HL-60 (cell line): ENCODE results near the gene THRB.

ENCODE experiments used
- DNase-seq, 2 experiments: peaks; one replicate each; pipeline ENCODE4 v3.0.0-alpha.2; 2010 to 2020; ENCODE audit warnings: low read depth in 1 of 2, low spot score in 1 of 2
- H3K27ac ChIP-seq: fragments of 250-450 bp; sonication (Bioruptor Pico); replicated peaks from 2 replicates; pipeline ENCODE4 v1.5.1; 2020; ENCODE audit warnings: mild to moderate bottlenecking, moderate library complexity
- H3K27me3 ChIP-seq: fragments of 250-450 bp; sonication (Bioruptor Pico); 2 replicates; pipeline ENCODE4 v1.5.1; 2021; ENCODE audit warnings: mild to moderate bottlenecking, moderate library complexity; ENCODE audit not compliant: insufficient read depth, poor library complexity, severe bottlenecking
- H3K4me3 ChIP-seq: replicated peaks from 2 replicates; pipeline ENCODE4 v1.5.1; 2011; ENCODE audit warnings: mild to moderate bottlenecking, control low read depth, low read length; ENCODE audit not compliant: insufficient read depth
- GABPA ChIP-seq: IDR thresholded peaks from 2 replicates; pipeline ENCODE4 v1.6.1; 2012; ENCODE audit warnings: low read depth
- POLR2AphosphoS5 ChIP-seq: IDR thresholded peaks from 2 replicates; pipeline ENCODE4 v1.6.1; 2012; ENCODE audit warnings: low read depth
- SPI1 ChIP-seq: IDR thresholded peaks from 2 replicates; pipeline ENCODE4 v1.6.1; 2012; ENCODE audit warnings: low read depth, mild to moderate bottlenecking, borderline replicate concordance
- TF ChIP-seq, protein P1 (sequence below): IDR thresholded peaks from one replicate; pipeline ENCODE4 v1.5.1; 2011; ENCODE audit warnings: low read length, control low read depth, inconsistent platforms; ENCODE audit not compliant: insufficient read depth
- TF ChIP-seq, protein P2 (sequence below): IDR thresholded peaks from 2 replicates; pipeline ENCODE4 v1.6.1; 2012; ENCODE audit warnings: low read depth; ENCODE audit not compliant: insufficient replicate concordance

THRB gene

DNA sequence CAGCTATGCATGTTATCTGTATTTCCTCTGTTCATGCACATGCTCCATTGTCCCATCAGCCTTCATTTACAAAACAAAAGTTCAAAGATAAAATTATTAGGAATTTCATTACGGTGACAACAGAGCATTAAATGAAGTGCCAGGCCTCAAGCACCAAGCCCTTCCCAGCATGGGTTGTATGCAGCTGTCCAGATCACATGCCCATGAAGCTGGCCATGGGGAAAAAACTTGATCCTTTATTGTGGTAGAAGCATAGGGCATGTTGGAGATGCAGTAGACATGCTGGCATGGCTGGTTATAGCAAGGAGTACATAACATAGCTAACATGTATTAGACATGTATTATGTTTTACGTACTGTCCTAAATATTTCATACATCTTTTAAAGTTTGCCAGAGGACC lies 4.1 kb upstream of the THRB start:
- no peak overlapping the region for H3K4me3 ChIP-seq
- H3K27me3 ChIP-seq: peaks cover 29% of the 10 kb centered on the region
- TF ChIP-seq, protein P1, sequence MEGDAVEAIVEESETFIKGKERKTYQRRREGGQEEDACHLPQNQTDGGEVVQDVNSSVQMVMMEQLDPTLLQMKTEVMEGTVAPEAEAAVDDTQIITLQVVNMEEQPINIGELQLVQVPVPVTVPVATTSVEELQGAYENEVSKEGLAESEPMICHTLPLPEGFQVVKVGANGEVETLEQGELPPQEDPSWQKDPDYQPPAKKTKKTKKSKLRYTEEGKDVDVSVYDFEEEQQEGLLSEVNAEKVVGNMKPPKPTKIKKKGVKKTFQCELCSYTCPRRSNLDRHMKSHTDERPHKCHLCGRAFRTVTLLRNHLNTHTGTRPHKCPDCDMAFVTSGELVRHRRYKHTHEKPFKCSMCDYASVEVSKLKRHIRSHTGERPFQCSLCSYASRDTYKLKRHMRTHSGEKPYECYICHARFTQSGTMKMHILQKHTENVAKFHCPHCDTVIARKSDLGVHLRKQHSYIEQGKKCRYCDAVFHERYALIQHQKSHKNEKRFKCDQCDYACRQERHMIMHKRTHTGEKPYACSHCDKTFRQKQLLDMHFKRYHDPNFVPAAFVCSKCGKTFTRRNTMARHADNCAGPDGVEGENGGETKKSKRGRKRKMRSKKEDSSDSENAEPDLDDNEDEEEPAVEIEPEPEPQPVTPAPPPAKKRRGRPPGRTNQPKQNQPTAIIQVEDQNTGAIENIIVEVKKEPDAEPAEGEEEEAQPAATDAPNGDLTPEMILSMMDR: no peak
- no peak for DNase-seq
- H3K27ac ChIP-seq: no peak overlapping the region

DNA sequence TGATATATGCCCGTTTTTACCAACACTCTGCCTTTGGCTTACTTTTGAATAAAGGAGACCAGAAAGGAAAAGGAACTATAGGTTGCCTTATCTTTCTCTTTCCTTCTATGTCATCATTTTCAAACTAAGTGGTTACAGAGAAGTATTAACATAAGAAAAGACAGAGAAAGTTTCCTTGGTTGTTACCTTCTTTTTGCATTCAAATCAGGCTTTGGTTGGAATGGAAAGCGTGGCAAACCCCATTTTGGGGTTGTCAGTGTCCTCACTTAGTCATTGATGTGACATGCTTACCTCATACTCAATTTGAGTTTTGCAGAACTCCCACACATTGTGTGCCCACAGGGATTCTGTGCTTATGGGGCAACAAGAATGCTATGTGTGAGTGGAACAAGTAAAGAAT lies 3.7 kb upstream of the THRB start:
- no peak for DNase-seq
- H3K4me3 ChIP-seq: no peak overlapping the region
- no peak overlapping the region for H3K27ac ChIP-seq
- H3K27me3 ChIP-seq: peaks cover 33% of the 10 kb centered on the region
- TF ChIP-seq, protein P2, sequence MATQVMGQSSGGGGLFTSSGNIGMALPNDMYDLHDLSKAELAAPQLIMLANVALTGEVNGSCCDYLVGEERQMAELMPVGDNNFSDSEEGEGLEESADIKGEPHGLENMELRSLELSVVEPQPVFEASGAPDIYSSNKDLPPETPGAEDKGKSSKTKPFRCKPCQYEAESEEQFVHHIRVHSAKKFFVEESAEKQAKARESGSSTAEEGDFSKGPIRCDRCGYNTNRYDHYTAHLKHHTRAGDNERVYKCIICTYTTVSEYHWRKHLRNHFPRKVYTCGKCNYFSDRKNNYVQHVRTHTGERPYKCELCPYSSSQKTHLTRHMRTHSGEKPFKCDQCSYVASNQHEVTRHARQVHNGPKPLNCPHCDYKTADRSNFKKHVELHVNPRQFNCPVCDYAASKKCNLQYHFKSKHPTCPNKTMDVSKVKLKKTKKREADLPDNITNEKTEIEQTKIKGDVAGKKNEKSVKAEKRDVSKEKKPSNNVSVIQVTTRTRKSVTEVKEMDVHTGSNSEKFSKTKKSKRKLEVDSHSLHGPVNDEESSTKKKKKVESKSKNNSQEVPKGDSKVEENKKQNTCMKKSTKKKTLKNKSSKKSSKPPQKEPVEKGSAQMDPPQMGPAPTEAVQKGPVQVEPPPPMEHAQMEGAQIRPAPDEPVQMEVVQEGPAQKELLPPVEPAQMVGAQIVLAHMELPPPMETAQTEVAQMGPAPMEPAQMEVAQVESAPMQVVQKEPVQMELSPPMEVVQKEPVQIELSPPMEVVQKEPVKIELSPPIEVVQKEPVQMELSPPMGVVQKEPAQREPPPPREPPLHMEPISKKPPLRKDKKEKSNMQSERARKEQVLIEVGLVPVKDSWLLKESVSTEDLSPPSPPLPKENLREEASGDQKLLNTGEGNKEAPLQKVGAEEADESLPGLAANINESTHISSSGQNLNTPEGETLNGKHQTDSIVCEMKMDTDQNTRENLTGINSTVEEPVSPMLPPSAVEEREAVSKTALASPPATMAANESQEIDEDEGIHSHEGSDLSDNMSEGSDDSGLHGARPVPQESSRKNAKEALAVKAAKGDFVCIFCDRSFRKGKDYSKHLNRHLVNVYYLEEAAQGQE: no peak
- TF ChIP-seq GABPA: no peak
- TF ChIP-seq, protein P1: no peak
- no peak for TF ChIP-seq SPI1
- TF ChIP-seq POLR2AphosphoS5: no peak

- DNase-seq: no peak
- TF ChIP-seq SPI1 (no peak), POLR2AphosphoS5 (no peak), GABPA (no peak)
- TF ChIP-seq, protein P2: no peak
- TF ChIP-seq, protein P1: no peak
- no peak overlapping the region for H3K27ac ChIP-seq
- H3K27me3 ChIP-seq: peaks cover 38% of the 10 kb centered on the region
- no peak overlapping the region for H3K4me3 ChIP-seq
Measured at GRCh38 chr3:24497942-24498341, 3.3 kb upstream of the THRB start.

DNA sequence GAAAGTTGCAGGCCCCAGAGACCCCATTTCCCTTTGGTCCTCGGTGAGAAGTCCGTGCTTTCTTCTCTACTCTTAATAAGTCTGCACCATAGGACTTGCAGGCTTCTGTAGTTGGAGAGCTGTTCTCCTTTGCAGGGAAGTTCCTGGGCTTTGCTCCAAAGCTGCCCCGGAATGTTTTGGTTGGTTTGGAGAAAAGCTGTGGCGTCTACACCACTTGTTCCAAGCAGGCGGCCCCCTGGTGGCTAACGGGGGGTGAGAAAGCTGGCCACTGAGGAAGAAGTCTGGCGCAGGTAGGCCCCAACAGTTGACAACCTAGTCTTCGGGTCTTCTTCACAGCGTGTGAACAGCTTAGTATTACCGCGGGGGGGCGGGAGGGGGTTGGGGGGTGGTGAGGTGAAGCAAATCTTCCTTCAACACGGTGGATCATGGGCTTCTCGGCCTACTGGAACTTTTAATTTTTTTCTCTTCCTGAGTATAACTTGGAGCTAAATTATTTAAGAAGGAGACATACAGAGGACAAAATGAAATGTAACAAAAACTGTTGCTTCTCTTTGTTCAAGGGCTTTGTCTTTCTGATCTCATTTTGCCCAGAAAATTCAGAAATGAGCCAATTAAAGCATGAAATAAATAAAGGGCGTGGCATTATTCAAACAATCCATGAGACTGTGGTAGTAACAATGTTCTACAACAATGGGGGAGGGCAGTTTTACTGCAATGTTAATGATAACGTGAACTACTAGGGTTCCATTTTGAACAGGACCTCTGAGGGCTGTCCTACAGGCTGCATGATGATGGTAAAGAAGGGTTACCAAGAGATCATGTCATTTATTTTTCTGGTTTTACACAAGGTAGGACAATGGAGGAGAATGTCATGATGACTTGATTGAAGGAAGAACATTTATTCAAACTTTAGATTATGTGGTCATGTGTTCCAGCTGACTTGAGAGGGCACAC lies 2.2 kb upstream of the THRB start:
- TF ChIP-seq GABPA: no peak
- TF ChIP-seq POLR2AphosphoS5: no peak
- TF ChIP-seq, protein P1: no peak
- TF ChIP-seq, protein P2: no peak
- no peak for TF ChIP-seq SPI1
- peaks cover 43% of the 10 kb centered on the region for H3K27me3 ChIP-seq
- H3K27ac ChIP-seq: no peak overlapping the region
- H3K4me3 ChIP-seq: no peak overlapping the region
- DNase-seq: no peak
